AG08395 (cell line): ENCODE measurements around the gene MRFAP1.
"Not testable (repeated sequence)": the region's sequence is repeated elsewhere in the genome, so short reads cannot be mapped to it uniquely, and the experiment has no call there.

Source experiments
- DNase-seq: peaks from one replicate; pipeline ENCODE4 v3.0.0; 2012; ENCODE audit warnings: mixed read lengths, low spot score

MRFAP1 gene

GRCh38 chr4:6610856-6611430 is 29.5 kb upstream of the MRFAP1 start:
- no peak for DNase-seq

- no peak for DNase-seq
These were observed 27.4 kb upstream of the MRFAP1 start for GRCh38 chr4:6612961-6613675.

- DNase-seq = no peak
These were observed 26.5 kb upstream of the MRFAP1 start for GRCh38 chr4:6613676-6614651.

- DNase-seq = no peak
These were observed 25.7 kb upstream of the MRFAP1 start for GRCh38 chr4:6614701-6615230.

GRCh38 chr4:6616087-6616995 is 24.1 kb upstream of the MRFAP1 start:
- DNase-seq = no peak

GRCh38 chr4:6617246-6617645 is 23.2 kb upstream of the MRFAP1 start:
- DNase-seq = no peak

GRCh38 chr4:6618386-6619115 is 21.9 kb upstream of the MRFAP1 start:
- DNase-seq = no peak

- DNase-seq = no peak
These were observed 21.4 kb upstream of the MRFAP1 start for GRCh38 chr4:6619116-6619465.

GRCh38 chr4:6619466-6620255 is 20.8 kb upstream of the MRFAP1 start:
- no peak for DNase-seq

GRCh38 chr4:6620296-6620695 is 20.2 kb upstream of the MRFAP1 start:
- no peak for DNase-seq

- no peak for DNase-seq
These were observed 19.5 kb upstream of the MRFAP1 start for GRCh38 chr4:6620891-6621555.

GRCh38 chr4:6621556-6621927 is 18.9 kb upstream of the MRFAP1 start:
- DNase-seq = no peak

GRCh38 chr4:6622744-6623143 is 17.7 kb upstream of the MRFAP1 start:
- DNase-seq = no peak

GRCh38 chr4:6625256-6625655 is 15.2 kb upstream of the MRFAP1 start:
- no peak for DNase-seq

- DNase-seq = no peak
These were observed 14.4 kb upstream of the MRFAP1 start for GRCh38 chr4:6626066-6626465.

- DNase-seq = no peak
These were observed 12.7 kb upstream of the MRFAP1 start for GRCh38 chr4:6627832-6628231.

- not testable (repeated sequence) for DNase-seq
These were observed 12.0 kb upstream of the MRFAP1 start for GRCh38 chr4:6628484-6628883.

- no peak for DNase-seq
These were observed 8.4 kb upstream of the MRFAP1 start for GRCh38 chr4:6632125-6632524.

GRCh38 chr4:6633091-6633906 is 7.2 kb upstream of the MRFAP1 start:
- no peak for DNase-seq
